HEK293 (cell line): ENCODE measurements around the gene BRD2.

Experiments used
- BCL11B ChIP-seq: fragments of 450-650 bp; formaldehyde crosslinking; IDR thresholded peaks from 2 replicates; pipeline ENCODE4 v1.5.1; 2016; ENCODE audit warnings: low read depth, missing biosample characterization, missing genetic modification characterization
- GLIS2 ChIP-seq: fragments of 450-650 bp; formaldehyde crosslinking; IDR thresholded peaks from 2 replicates; pipeline ENCODE4 v1.5.1; 2016; ENCODE audit warnings: missing biosample characterization, missing genetic modification characterization
- HOXA7 ChIP-seq: sonication (generic); formaldehyde crosslinking; IDR thresholded peaks from 2 replicates; pipeline ENCODE4 v1.8.1; 2022; ENCODE audit warnings: missing genetic modification reagents, borderline replicate concordance
- KLF1 ChIP-seq: fragments of 450-650 bp; formaldehyde crosslinking; IDR thresholded peaks from 2 replicates; pipeline ENCODE4 v1.5.1; 2016; ENCODE audit warnings: missing biosample characterization, missing genetic modification characterization
- MYNN ChIP-seq: fragments of 450-650 bp; formaldehyde crosslinking; IDR thresholded peaks from 2 replicates; pipeline ENCODE4 v1.5.1; 2016; ENCODE audit warnings: missing biosample characterization, missing genetic modification characterization, borderline replicate concordance
- WT1 ChIP-seq: fragments of 450-650 bp; formaldehyde crosslinking; IDR thresholded peaks from 2 replicates; pipeline ENCODE4 v1.5.1; 2016; ENCODE audit warnings: missing biosample characterization, missing genetic modification characterization
- YY2 ChIP-seq: fragments of 450-650 bp; formaldehyde crosslinking; IDR thresholded peaks from 2 replicates; pipeline ENCODE4 v1.5.1; 2016; ENCODE audit warnings: missing biosample characterization, missing genetic modification characterization
- ZEB2 ChIP-seq: fragments of 450-650 bp; formaldehyde crosslinking; IDR thresholded peaks from 2 replicates; pipeline ENCODE4 v1.5.1; 2016; ENCODE audit warnings: missing biosample characterization, missing genetic modification characterization
- ZFHX2 ChIP-seq: fragments of 450-650 bp; formaldehyde crosslinking; conservative IDR thresholded peaks from 2 replicates; pipeline ENCODE4 v1.5.1; 2016; ENCODE audit warnings: missing biosample characterization, missing genetic modification characterization
- ZNF146 ChIP-seq: fragments of 450-650 bp; formaldehyde crosslinking; IDR thresholded peaks from 2 replicates; pipeline ENCODE4 v1.5.1; 2016; ENCODE audit warnings: missing biosample characterization, missing genetic modification characterization
- ZNF223 ChIP-seq: fragments of 450-650 bp; formaldehyde crosslinking; IDR thresholded peaks from 2 replicates; pipeline ENCODE4 v1.5.1; 2016; ENCODE audit warnings: missing biosample characterization, missing genetic modification characterization
- ZNF292 ChIP-seq: fragments of 450-650 bp; formaldehyde crosslinking; IDR thresholded peaks from 2 replicates; pipeline ENCODE4 v1.5.1; 2016; ENCODE audit warnings: low read depth, missing biosample characterization, missing genetic modification characterization, borderline replicate concordance
- ZNF324 ChIP-seq: fragments of 450-650 bp; formaldehyde crosslinking; IDR thresholded peaks from 2 replicates; pipeline ENCODE4 v1.5.1; 2016; ENCODE audit warnings: missing biosample characterization, missing genetic modification characterization
- ZNF394 ChIP-seq: fragments of 450-650 bp; formaldehyde crosslinking; IDR thresholded peaks from 2 replicates; pipeline ENCODE4 v1.5.1; 2016; ENCODE audit warnings: missing biosample characterization, missing genetic modification characterization, mild to moderate bottlenecking, moderate library complexity, borderline replicate concordance
- ZNF561 ChIP-seq: fragments of 450-650 bp; IDR thresholded peaks from 2 replicates; pipeline ENCODE4 v1.5.1; 2018; ENCODE audit warnings: missing biosample characterization, missing genetic modification characterization, borderline replicate concordance
- ZNF621 ChIP-seq: fragments of 450-650 bp; formaldehyde crosslinking; IDR thresholded peaks from 2 replicates; pipeline ENCODE4 v1.5.1; 2017; ENCODE audit warnings: missing biosample characterization, missing genetic modification characterization
- ZNF664 ChIP-seq: fragments of 450-650 bp; formaldehyde crosslinking; IDR thresholded peaks from 2 replicates; pipeline ENCODE4 v1.5.1; 2016; ENCODE audit warnings: missing biosample characterization, missing genetic modification characterization
- ZNF747 ChIP-seq: fragments of 450-650 bp; formaldehyde crosslinking; IDR thresholded peaks from 2 replicates; pipeline ENCODE4 v1.5.1; 2016; ENCODE audit warnings: missing biosample characterization, missing genetic modification characterization
- ZNF777 ChIP-seq: fragments of 450-650 bp; formaldehyde crosslinking; IDR thresholded peaks from 2 replicates; pipeline ENCODE4 v1.5.1; 2017; ENCODE audit warnings: missing biosample characterization, missing genetic modification characterization, borderline replicate concordance
- TF ChIP-seq, protein P1 (sequence below): fragments of 450-650 bp; formaldehyde crosslinking; IDR thresholded peaks from 2 replicates; pipeline ENCODE4 v1.5.1; 2016; ENCODE audit warnings: missing biosample characterization, missing genetic modification characterization
- TF ChIP-seq, protein P2 (sequence below): fragments of 450-650 bp; formaldehyde crosslinking; IDR thresholded peaks from 2 replicates; pipeline ENCODE4 v1.5.1; 2016; ENCODE audit warnings: missing biosample characterization, missing genetic modification characterization
- TF ChIP-seq, protein P3 (sequence below): IDR thresholded peaks from 2 replicates; pipeline ENCODE4 v1.6.1; 2011; ENCODE audit warnings: mild to moderate bottlenecking, low read depth, low read length, borderline replicate concordance
- TF ChIP-seq, protein P4 (sequence below): fragments of 450-650 bp; formaldehyde crosslinking; IDR thresholded peaks from 2 replicates; pipeline ENCODE4 v1.5.1; 2016; ENCODE audit warnings: missing biosample characterization, missing genetic modification characterization, low read depth
- TF ChIP-seq, protein P5 (sequence below): fragments of 450-650 bp; formaldehyde crosslinking; IDR thresholded peaks from 2 replicates; pipeline ENCODE4 v1.5.1; 2016; ENCODE audit warnings: missing biosample characterization, missing genetic modification characterization
- TF ChIP-seq, protein P6 (sequence below): fragments of 450-650 bp; formaldehyde crosslinking; IDR thresholded peaks from 2 replicates; pipeline ENCODE4 v1.5.1; 2016; ENCODE audit warnings: missing biosample characterization, missing genetic modification characterization
- TF ChIP-seq, protein P7 (sequence below): fragments of 450-650 bp; formaldehyde crosslinking; IDR thresholded peaks from 2 replicates; pipeline ENCODE4 v1.5.1; 2016; ENCODE audit warnings: missing biosample characterization, missing genetic modification characterization, borderline replicate concordance
- TF ChIP-seq, protein P8 (sequence below): fragments of 450-650 bp; formaldehyde crosslinking; IDR thresholded peaks from 2 replicates; pipeline ENCODE4 v1.5.1; 2016; ENCODE audit warnings: missing biosample characterization, missing genetic modification characterization, low read depth

Gene BRD2

DNA sequence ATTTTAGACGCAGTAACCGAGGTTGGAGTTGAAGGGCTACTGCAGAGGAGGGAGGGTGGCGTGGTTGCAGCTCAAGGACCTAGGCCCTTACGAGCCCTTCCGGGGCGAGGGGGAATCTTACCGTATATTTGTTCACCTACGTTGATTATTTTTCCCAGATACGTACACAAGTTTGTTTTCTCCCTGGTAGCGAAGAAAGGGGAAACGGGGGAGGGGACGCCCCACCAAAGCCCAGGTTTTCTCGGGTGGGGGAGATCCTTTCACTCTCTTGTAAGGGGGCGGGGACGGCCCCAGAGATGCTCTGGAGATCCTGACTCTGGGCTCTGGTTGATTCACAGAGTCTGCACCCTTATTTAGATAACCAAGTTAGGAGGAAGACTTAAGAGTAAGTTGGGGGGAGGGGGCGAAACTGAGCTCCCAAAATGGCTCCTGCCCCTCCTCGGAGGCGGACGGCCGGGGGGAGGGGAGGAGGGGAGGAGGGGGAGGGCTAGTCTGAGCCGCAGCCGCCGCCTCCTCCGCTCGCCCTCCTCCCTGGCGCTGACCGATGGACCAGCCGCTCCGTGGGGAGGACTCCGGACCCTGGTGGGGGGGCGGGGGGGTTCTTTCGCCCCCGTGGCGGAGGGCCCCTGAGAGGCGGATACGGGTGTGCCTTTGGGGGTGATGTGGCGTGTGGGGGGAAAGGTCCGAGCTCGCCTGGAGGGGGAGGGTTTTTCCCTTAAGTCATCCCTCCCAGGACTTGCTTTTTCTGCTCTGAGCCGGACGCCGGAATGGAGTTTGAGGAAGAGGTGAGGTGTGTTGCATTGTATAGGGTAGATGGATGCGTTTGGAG lies 2.2 kb downstream of the BRD2 start (continued):
- TF ChIP-seq, protein P1, sequence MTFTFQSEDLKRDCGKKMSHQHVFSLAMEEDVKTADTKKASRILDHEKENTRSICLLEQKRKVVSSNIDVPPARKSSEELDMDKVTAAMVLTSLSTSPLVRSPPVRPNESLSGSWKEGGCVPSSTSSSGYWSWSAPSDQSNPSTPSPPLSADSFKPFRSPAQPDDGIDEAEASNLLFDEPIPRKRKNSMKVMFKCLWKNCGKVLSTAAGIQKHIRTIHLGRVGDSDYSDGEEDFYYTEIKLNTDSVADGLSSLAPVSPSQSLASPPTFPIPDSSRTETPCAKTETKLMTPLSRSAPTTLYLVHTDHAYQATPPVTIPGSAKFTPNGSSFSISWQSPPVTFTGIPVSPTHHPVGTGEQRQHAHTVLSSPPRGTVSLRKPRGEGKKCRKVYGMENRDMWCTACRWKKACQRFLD (tag by site-specific recombination) = no peak
- TF ChIP-seq, protein P2, sequence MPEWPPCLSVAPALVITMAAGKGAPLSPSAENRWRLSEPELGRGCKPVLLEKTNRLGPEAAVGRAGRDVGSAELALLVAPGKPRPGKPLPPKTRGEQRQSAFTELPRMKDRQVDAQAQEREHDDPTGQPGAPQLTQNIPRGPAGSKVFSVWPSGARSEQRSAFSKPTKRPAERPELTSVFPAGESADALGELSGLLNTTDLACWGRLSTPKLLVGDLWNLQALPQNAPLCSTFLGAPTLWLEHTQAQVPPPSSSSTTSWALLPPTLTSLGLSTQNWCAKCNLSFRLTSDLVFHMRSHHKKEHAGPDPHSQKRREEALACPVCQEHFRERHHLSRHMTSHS = no peak
- TF ChIP-seq ZNF292 (tag by site-specific recombination) = no peak
- TF ChIP-seq GLIS2 (tag by site-specific recombination) = peak; percentile 94
- TF ChIP-seq, protein P3, sequence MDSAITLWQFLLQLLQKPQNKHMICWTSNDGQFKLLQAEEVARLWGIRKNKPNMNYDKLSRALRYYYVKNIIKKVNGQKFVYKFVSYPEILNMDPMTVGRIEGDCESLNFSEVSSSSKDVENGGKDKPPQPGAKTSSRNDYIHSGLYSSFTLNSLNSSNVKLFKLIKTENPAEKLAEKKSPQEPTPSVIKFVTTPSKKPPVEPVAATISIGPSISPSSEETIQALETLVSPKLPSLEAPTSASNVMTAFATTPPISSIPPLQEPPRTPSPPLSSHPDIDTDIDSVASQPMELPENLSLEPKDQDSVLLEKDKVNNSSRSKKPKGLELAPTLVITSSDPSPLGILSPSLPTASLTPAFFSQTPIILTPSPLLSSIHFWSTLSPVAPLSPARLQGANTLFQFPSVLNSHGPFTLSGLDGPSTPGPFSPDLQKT = no peak
- no peak; the same call in 1 of the 2 replicates for TF ChIP-seq WT1 (tag by site-specific recombination)
- TF ChIP-seq MYNN (tag by site-specific recombination) = no peak
- TF ChIP-seq, protein P4, sequence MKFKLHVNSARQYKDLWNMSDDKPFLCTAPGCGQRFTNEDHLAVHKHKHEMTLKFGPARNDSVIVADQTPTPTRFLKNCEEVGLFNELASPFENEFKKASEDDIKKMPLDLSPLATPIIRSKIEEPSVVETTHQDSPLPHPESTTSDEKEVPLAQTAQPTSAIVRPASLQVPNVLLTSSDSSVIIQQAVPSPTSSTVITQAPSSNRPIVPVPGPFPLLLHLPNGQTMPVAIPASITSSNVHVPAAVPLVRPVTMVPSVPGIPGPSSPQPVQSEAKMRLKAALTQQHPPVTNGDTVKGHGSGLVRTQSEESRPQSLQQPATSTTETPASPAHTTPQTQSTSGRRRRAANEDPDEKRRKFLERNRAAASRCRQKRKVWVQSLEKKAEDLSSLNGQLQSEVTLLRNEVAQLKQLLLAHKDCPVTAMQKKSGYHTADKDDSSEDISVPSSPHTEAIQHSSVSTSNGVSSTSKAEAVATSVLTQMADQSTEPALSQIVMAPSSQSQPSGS (tag by site-specific recombination) = no peak
- TF ChIP-seq HOXA7 (CRISPR knock-in tag) = no peak
- TF ChIP-seq ZFHX2 (tag by site-specific recombination) = peak; percentile 53
- TF ChIP-seq ZNF777 (tag by site-specific recombination) = no peak
- TF ChIP-seq ZNF747 (tag by site-specific recombination) = no peak
- TF ChIP-seq ZNF146 (tag by site-specific recombination) = no peak
- no peak for TF ChIP-seq ZEB2 (tag by site-specific recombination)
- no peak; the same call in 1 of the 2 replicates for TF ChIP-seq ZNF561 (tag by site-specific recombination)
- TF ChIP-seq, protein P5, sequence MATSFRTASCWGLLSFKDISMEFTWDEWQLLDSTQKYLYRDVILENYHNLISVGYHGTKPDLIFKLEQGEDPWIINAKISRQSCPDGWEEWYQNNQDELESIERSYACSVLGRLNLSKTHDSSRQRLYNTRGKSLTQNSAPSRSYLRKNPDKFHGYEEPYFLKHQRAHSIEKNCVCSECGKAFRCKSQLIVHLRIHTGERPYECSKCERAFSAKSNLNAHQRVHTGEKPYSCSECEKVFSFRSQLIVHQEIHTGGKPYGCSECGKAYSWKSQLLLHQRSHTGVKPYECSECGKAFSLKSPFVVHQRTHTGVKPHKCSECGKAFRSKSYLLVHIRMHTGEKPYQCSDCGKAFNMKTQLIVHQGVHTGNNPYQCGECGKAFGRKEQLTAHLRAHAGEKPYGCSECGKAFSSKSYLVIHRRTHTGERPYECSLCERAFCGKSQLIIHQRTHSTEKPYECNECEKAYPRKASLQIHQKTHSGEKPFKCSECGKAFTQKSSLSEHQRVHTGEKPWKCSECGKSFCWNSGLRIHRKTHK (tag by site-specific recombination) = no peak
- TF ChIP-seq YY2 (tag by site-specific recombination) = 0 out of 2 replicates have a peak, but pooled peaks have one; percentile 6
- TF ChIP-seq ZNF664 (tag by site-specific recombination) = no peak
- no peak for TF ChIP-seq ZNF621 (tag by site-specific recombination)
- TF ChIP-seq ZNF394 = no peak
- TF ChIP-seq, protein P6, sequence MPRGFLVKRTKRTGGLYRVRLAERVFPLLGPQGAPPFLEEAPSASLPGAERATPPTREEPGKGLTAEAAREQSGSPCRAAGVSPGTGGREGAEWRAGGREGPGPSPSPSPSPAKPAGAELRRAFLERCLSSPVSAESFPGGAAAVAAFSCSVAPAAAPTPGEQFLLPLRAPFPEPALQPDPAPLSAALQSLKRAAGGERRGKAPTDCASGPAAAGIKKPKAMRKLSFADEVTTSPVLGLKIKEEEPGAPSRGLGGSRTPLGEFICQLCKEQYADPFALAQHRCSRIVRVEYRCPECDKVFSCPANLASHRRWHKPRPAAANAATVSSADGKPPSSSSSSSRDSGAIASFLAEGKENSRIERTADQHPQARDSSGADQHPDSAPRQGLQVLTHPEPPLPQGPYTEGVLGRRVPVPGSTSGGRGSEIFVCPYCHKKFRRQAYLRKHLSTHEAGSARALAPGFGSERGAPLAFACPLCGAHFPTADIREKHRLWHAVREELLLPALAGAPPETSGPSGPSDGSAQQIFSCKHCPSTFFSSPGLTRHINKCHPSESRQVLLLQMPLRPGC (tag by site-specific recombination) = no peak
- TF ChIP-seq ZNF324 (tag by site-specific recombination) = no peak
- TF ChIP-seq KLF1 = no peak
- TF ChIP-seq ZNF223 (tag by site-specific recombination) = 0 out of 2 replicates have a peak, but pooled peaks have one; percentile 11
- TF ChIP-seq, protein P7, sequence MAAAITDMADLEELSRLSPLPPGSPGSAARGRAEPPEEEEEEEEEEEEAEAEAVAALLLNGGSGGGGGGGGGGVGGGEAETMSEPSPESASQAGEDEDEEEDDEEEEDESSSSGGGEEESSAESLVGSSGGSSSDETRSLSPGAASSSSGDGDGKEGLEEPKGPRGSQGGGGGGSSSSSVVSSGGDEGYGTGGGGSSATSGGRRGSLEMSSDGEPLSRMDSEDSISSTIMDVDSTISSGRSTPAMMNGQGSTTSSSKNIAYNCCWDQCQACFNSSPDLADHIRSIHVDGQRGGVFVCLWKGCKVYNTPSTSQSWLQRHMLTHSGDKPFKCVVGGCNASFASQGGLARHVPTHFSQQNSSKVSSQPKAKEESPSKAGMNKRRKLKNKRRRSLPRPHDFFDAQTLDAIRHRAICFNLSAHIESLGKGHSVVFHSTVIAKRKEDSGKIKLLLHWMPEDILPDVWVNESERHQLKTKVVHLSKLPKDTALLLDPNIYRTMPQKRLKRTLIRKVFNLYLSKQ (tag by site-specific recombination) = no peak
- TF ChIP-seq, protein P8, sequence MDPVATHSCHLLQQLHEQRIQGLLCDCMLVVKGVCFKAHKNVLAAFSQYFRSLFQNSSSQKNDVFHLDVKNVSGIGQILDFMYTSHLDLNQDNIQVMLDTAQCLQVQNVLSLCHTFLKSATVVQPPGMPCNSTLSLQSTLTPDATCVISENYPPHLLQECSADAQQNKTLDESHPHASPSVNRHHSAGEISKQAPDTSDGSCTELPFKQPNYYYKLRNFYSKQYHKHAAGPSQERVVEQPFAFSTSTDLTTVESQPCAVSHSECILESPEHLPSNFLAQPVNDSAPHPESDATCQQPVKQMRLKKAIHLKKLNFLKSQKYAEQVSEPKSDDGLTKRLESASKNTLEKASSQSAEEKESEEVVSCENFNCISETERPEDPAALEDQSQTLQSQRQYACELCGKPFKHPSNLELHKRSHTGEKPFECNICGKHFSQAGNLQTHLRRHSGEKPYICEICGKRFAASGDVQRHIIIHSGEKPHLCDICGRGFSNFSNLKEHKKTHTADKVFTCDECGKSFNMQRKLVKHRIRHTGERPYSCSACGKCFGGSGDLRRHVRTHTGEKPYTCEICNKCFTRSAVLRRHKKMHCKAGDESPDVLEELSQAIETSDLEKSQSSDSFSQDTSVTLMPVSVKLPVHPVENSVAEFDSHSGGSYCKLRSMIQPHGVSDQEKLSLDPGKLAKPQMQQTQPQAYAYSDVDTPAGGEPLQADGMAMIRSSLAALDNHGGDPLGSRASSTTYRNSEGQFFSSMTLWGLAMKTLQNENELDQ (tag by site-specific recombination) = no peak
- TF ChIP-seq BCL11B (tag by site-specific recombination) = no peak
